Natural killer cell treated with Interleukin-12 subunit alpha and Interleukin-12 subunit beta and Interleukin-15 and Interleukin-18, amount 100 ng/mL, for 72 hours (primary cell): ENCODE results near the gene GMPPA. TPM values are rescaled to one million over a fixed set of nuclear protein-coding genes. Genes with fewer than 3 reads are reported as not detected.

ENCODE experiments used
- ATAC-seq, 2 donors: fragments of 150-1000 bp; cut with Tn5 transposase in 1 of 2; sonication (Bioruptor Pico), chemical (Tn5 transposase) in 1 of 2; 2 replicates each; pipeline ENCODE4 v1.10.0; 2021
- DNase-seq: peaks from one replicate; pipeline ENCODE4 v3.0.0; 2022; ENCODE audit warnings: low spot score
- H3K27ac Mint-ChIP-seq, 2 donors: 1 replicate in 1 of 2; 2 replicates in 1 of 2; pipeline ENCODE4 v1.8.0; 2022; ENCODE audit warnings: mixed read lengths in 2 of 2, mild to moderate bottlenecking in 1 of 2, moderate library complexity in 1 of 2
- H3K27me3 Mint-ChIP-seq, 2 donors: 1 replicate in 1 of 2; 2 replicates in 1 of 2; pipeline ENCODE4 v1.8.0; 2022; ENCODE audit warnings: mixed read lengths in 2 of 2
- H3K36me3 Mint-ChIP-seq: one replicate; pipeline ENCODE4 v1.8.0; 2022; ENCODE audit warnings: mixed read lengths
- H3K4me1 Mint-ChIP-seq, 2 donors: 1 replicate in 1 of 2; 2 replicates in 1 of 2; pipeline ENCODE4 v1.8.0; 2022; ENCODE audit warnings: low read depth in 2 of 2, mixed read lengths in 2 of 2, mild to moderate bottlenecking in 1 of 2
- H3K4me3 Mint-ChIP-seq: one replicate; pipeline ENCODE4 v1.8.0; 2022; ENCODE audit warnings: mixed read lengths
- H3K9me3 Mint-ChIP-seq: 2 replicates; pipeline ENCODE4 v1.8.0; 2022; ENCODE audit warnings: mixed read lengths
- total RNA-seq, 2 donors: library from RNA; stranded (reverse); gene quantifications; one replicate each; pipeline ENCODE4 v1.2.3, GENCODE V29; 2022

Gene GMPPA
- total RNA-seq, 2 donors from 2014 or later: 55.5 to 67.1 TPM

DNA sequence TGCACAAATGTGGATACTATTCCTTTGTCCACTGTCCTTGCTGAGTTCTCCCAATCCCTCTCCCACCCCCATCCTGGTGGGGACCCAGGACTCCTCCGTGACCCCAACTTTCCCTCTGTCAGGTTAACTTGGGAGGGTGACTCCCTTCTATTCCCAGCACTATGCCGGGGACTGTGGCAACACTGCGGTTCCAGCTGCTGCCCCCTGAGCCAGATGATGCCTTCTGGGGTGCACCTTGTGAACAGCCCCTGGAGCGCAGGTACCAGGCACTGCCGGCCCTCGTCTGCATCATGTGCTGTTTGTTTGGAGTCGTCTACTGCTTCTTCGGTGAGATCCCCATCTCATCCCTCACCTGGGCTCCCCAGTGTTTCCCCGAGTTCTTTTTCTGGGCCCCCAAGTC is 45.9 kb downstream of the GMPPA start:
- DNase-seq: no peak
- H3K36me3 Mint-ChIP-seq: no peaks in the 10 kb centered on the region
- H3K9me3 Mint-ChIP-seq: no peaks in the 10 kb centered on the region
- H3K27me3 Mint-ChIP-seq: peaks cover 15% of the 10 kb centered on the region in 2 donors
- ATAC-seq: no peak
- peak overlapping the region; percentile 65 to 68 for H3K27ac Mint-ChIP-seq
- peak overlapping the region; percentile 86 for H3K4me3 Mint-ChIP-seq
- peaks cover 27 to 31% of the 10 kb centered on the region in 2 donors for H3K4me1 Mint-ChIP-seq

DNA sequence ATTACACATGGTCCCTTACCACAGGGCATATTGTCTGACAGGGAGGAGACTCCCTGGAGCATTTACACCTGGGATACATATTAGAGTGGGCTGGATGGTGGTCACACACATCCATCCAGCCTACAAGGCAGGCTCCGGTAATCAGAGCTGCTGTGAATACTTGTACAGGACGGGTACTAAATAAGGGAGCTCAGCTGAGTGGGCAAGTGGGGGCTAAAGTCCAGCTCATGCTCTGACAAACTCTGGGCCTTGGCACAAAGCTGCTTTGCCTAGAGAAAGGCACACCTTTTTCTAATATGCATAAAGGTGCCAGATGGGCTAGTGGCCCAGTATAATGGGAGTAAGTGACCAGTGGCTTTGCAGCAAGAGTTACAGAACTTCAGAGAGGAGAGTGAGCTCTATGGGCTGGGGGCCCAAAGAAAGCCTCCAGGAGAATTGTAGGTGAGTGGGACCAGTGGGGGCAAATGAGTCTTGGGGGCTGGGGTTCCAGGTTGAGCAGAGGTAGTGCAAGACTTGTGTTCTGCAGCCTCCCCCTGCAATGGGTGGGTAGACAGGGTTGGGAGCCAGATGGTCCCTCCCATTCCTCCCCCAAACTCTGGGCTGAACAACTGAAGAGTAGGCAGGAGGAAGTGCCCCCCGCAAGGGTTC is 46.7 kb downstream of the GMPPA start:
- H3K36me3 Mint-ChIP-seq: no peaks in the 10 kb centered on the region
- H3K4me1 Mint-ChIP-seq: peaks cover 27 to 31% of the 10 kb centered on the region in 2 donors
- no peaks in the 10 kb centered on the region for H3K9me3 Mint-ChIP-seq
- no peak for ATAC-seq
- H3K4me3 Mint-ChIP-seq: peak overlapping the region; percentile 86
- DNase-seq: no peak
- peaks cover 15% of the 10 kb centered on the region in 2 donors for H3K27me3 Mint-ChIP-seq
- H3K27ac Mint-ChIP-seq: peak overlapping the region in 1 of 2 donors; percentile 68

DNA sequence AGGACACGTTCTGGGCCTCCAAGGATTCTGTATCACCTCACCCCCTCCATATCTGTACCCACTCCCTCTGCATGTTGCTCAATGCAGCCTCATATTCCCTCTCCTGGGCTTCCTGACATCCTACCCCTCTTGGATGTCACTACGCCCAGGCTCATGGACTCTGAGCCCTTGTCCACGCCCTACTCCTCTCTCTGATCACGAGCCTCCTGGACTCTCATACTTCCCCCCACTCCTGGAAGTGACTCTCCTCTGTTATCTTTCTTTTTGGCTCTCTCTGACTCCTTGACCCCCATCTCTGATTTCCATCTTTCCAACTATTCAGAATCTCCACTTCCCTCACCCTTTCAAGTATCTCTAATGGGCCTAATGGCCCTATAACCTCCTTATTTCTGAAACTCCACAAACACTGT is 47.3 kb downstream of the GMPPA start:
- H3K27me3 Mint-ChIP-seq: peaks cover 18 to 19% of the 10 kb centered on the region in 2 donors
- DNase-seq: no peak
- ATAC-seq: no peak
- H3K4me3 Mint-ChIP-seq: peak overlapping the region; percentile 11
- H3K36me3 Mint-ChIP-seq: no peaks in the 10 kb centered on the region
- no peaks in the 10 kb centered on the region for H3K9me3 Mint-ChIP-seq
- H3K4me1 Mint-ChIP-seq: peaks cover 27 to 30% of the 10 kb centered on the region in 2 donors
- no peak overlapping the region for H3K27ac Mint-ChIP-seq

DNA sequence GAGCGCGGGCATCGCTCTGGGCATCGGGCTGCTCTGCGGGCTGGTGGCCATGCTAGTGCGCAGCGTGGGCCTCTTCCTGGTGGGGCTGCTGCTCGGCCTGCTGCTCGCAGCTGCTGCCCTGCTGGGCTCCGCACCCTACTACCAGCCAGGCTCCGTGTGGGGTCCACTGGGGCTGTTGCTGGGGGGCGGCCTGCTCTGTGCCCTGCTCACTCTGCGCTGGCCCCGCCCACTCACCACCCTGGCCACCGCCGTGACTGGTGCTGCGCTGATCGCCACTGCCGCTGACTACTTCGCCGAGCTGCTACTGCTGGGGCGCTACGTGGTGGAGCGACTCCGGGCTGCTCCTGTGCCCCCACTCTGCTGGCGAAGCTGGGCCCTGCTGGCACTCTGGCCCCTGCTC is 48.9 kb downstream of the GMPPA start:
- H3K4me3 Mint-ChIP-seq: no peak overlapping the region
- DNase-seq (no peak), ATAC-seq (no peak)
- no peak overlapping the region for H3K27ac Mint-ChIP-seq
- H3K9me3 Mint-ChIP-seq: no peaks in the 10 kb centered on the region
- peaks cover 20 to 22% of the 10 kb centered on the region in 2 donors for H3K27me3 Mint-ChIP-seq
- no peaks in the 10 kb centered on the region for H3K36me3 Mint-ChIP-seq
- H3K4me1 Mint-ChIP-seq: peaks cover 18 to 20% of the 10 kb centered on the region in 2 donors

DNA sequence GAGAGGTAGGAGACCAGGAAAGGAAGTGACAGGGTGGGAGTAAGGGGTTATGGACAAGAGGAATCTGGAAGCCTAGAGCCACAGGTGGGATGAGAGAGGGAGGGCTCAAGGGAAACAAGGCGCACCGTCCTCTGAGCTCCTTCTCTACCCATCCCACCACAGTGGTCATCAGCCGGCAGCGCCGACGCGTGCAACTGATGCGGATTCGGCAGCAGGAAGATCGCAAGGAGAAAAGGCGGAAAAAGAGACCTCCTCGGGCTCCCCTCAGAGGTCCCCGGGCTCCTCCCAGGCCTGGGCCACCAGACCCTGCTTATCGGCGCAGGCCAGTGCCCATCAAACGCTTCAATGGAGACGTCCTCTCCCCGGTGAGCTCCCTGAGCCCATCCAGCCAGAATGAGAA is 50.3 kb downstream of the GMPPA start:
- Mint-ChIP-seq H3K36me3 (no peaks in the 10 kb centered on the region), H3K4me3 (no peak overlapping the region), H3K9me3 (no peaks in the 10 kb centered on the region), H3K27me3 (peaks cover 22 to 23% of the 10 kb centered on the region in 2 donors), H3K27ac (no peak overlapping the region), H3K4me1 (peaks cover 17% of the 10 kb centered on the region in 2 donors)
- ATAC-seq (no peak), DNase-seq (no peak)

DNA sequence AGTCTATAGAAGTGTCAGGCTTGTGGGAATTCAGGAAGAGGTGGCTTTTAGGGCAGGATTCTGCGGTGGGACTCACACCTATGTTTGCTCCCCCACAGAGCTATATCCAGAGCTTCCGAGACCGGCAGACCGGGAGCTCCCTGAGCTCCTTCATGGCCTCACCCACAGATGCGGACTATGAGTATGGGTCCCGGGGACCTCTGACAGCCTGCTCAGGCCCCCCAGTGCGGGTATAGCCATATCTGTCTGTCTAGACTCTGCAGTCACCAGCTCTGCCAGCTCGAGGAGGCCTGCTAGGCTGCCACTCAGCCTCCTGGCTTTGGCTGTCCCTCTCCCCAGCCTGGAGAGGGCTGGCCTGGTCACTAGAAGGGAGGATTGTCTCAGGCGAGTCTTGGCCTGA is 50.9 kb downstream of the GMPPA start:
- H3K9me3 Mint-ChIP-seq: no peaks in the 10 kb centered on the region
- no peak for ATAC-seq
- no peak overlapping the region for H3K27ac Mint-ChIP-seq
- peaks cover 11 to 12% of the 10 kb centered on the region in 2 donors for H3K4me1 Mint-ChIP-seq
- H3K27me3 Mint-ChIP-seq: peaks cover 22 to 24% of the 10 kb centered on the region in 2 donors
- no peak overlapping the region for H3K4me3 Mint-ChIP-seq
- no peak for DNase-seq
- no peaks in the 10 kb centered on the region for H3K36me3 Mint-ChIP-seq

DNA sequence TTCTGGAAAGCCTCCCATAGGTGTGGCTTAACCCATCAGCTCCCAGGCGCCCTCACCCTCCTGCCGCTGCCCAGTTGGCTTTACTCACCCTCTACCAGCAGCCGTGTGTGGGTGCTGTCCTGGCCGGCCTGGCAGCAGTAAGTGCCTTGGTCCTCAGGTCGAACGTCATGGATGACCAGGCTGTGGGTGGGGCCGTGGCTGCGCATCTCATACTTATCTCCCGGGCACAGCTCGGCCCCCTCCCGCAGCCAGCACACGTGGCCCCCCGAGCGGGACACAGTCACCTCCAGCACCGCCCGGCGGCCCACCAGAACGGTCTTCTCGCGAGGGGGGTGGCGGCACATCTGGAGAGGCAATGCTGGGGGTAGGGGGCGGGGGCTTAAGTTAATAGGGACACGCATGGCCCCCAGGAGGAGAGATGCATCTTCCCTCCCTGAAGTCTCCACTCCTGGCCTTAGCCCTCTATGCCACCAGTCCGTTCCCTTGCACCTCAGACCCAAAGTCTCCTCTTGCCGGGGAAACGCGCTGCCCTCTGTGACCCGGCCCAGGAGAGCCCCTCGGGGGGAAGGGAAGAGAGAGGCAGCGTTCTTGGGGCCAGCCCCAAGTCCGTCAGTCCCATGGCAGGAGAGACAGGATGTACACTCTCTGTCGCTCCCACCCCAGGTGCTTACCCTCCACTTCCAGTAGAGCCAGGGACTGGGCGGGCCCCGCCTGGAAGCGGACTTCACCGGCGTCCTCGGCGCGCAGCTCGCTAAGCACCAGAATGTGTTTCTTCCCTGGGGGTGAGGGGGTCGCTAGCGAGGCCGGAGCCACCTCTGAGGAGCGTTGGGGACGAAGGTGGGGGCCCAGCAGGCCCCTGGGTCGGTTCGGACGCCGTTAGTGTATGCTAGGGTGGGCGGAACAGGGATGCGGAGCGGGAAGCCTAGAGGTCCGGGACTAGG is 53.0 kb downstream of the GMPPA start:
- no peak overlapping the region for H3K27ac Mint-ChIP-seq
- H3K36me3 Mint-ChIP-seq: no peaks in the 10 kb centered on the region
- peak overlapping the region; percentile 82 for H3K4me3 Mint-ChIP-seq
- H3K4me1 Mint-ChIP-seq: peaks cover 0 to 4% of the 10 kb centered on the region in 2 donors
- no peaks in the 10 kb centered on the region for H3K9me3 Mint-ChIP-seq
- DNase-seq (peak; percentile 50), ATAC-seq (peak; percentile 2 to 32)
- peaks cover 14 to 18% of the 10 kb centered on the region in 2 donors for H3K27me3 Mint-ChIP-seq

DNA sequence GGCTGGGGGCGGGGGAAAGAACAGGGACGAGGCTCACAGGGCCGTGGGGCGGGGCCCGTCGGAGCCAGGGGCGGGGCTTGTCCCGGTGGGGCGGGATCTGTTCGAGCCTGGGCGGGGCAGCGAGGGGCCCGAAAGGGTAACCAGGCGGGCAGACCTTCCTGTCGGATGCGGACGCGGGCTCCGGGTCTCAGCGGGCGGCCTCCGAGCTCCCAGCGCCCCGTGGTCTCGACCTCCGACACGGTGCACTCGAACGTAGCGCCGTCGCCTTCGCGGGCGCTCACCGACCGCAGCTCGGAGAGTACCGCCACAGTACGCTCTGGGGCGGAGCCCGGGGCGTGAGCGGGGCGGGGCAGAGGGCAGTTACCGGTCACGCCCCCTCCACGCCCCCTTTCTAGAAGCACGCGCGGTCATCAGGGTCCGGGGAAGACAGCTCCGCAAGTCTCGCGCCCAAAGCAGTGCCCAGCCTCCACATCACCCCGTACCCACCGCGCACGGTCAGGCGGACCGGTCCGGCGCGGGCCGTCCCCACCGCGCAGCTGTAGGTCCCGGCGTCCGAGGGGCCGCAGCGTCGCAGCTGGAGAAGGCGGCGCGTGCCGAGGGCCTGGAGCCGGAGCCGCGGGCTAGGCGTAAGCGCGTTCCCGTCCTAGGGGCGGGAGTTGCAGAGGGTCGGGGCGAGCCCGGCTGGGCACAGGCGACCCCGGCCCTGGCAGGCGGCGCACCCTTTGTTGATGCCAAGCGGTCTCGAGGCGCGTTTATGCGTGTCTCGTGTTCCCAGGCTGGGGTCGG is 53.9 kb downstream of the GMPPA start:
- Mint-ChIP-seq H3K4me3 (peak overlapping the region; percentile 82), H3K9me3 (no peaks in the 10 kb centered on the region), H3K27me3 (peaks cover 14 to 16% of the 10 kb centered on the region in 2 donors), H3K36me3 (no peaks in the 10 kb centered on the region), H3K27ac (no peak overlapping the region), H3K4me1 (peaks cover 0 to 4% of the 10 kb centered on the region in 2 donors)
- ATAC-seq (peak; percentile 92 to 94), DNase-seq (peak; percentile 90)

DNA sequence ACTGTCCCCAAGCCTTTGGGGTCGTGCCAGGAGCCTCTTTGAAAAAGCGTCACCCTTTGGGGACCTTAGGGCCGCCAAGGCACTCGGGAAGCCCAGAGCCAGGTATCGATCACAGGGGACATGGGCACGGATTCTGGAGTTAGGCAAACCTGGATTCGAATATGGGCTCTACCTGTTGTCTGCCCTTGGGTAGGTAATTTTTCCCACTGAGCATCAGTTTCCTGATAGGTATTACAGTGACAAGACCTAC is 54.4 kb downstream of the GMPPA start:
- H3K4me1 Mint-ChIP-seq: peaks cover 0 to 4% of the 10 kb centered on the region in 2 donors
- H3K4me3 Mint-ChIP-seq: peak overlapping the region; percentile 36
- peaks cover 12 to 16% of the 10 kb centered on the region in 2 donors for H3K27me3 Mint-ChIP-seq
- H3K36me3 Mint-ChIP-seq: no peaks in the 10 kb centered on the region
- H3K9me3 Mint-ChIP-seq: no peaks in the 10 kb centered on the region
- DNase-seq: no peak
- H3K27ac Mint-ChIP-seq: no peak overlapping the region
- no peak for ATAC-seq

DNA sequence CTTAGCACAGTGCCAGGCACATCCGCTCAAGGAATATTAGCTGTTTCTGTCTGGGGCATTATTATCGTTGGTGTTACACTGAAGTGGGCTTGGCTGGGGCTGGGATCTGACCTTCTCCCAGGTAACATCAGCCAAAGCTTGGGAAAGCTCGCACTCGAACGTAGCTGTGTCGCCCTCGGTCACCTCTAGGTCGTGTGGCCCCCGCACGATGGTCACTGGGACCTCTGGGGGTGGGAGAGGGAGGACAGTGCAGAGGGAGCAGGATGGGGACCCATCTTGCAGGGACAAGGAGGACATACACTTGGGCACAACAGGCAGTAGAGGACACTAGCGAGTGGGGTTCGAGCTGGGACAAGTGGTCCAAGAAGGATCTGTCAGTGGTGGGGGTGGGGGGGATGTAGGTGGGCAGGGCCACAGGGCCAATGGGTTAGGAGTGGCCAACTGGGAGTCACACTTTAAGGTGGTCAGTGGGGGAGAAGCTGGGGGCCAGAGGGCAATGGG is 54.8 kb downstream of the GMPPA start:
- Mint-ChIP-seq H3K9me3 (no peaks in the 10 kb centered on the region), H3K4me3 (peak overlapping the region; percentile 36)
- no peak for ATAC-seq

DNA sequence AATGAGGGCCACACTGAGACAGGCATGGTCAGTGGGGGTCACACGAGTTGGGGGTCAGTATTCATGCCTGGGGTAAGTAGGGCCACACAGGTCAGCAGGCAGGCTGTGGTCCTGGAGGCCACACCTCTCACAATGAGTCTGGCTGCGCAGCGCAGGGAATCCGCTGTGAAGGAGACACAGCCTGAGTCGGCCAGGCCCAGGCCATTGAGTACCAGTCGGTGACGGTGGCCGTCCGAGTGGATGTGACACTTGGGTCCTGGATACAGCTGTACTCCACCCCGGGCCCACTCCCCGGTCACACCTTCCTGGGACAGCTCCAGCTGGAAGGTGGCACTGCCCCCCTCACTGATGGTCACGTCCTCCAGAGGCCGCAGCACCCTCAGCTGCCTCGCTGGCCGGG is 55.7 kb downstream of the GMPPA start:
- ATAC-seq: no peak
- DNase-seq: peak; percentile 54
- H3K27ac Mint-ChIP-seq: no peak overlapping the region
- peaks cover 7 to 9% of the 10 kb centered on the region in 2 donors for H3K27me3 Mint-ChIP-seq
- H3K4me1 Mint-ChIP-seq: peaks cover 0 to 4% of the 10 kb centered on the region in 2 donors
- H3K9me3 Mint-ChIP-seq: no peaks in the 10 kb centered on the region
- no peaks in the 10 kb centered on the region for H3K36me3 Mint-ChIP-seq
- H3K4me3 Mint-ChIP-seq: peak overlapping the region; percentile 12

More for the DNA sequence above, 54.8 kb downstream of the GMPPA start:
- no peak overlapping the region for H3K27ac Mint-ChIP-seq
- H3K4me1 Mint-ChIP-seq: peaks cover 0 to 4% of the 10 kb centered on the region in 2 donors
- peaks cover 8 to 12% of the 10 kb centered on the region in 2 donors for H3K27me3 Mint-ChIP-seq
- no peaks in the 10 kb centered on the region for H3K36me3 Mint-ChIP-seq
- peak; percentile 44 for DNase-seq

DNA sequence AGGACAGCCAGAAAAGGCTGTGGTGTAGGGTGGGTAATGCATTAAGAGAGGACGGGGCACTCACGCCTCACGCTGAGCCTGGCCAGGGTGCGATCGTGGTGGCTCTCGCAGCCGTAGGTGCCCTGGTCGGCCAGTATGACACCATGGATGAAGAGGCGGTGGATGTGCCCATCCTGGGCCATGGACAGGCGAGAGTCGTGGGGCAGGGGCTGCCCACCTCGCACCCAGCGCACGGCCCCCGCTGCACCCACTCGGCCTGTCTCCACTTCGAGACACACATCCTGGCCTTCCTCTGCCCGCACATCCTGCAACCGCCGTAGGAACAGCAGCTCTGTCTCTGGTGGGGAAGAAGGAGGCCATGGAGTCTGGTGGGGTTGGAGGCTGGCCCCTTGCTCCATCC is 57.3 kb downstream of the GMPPA start:
- no peak for DNase-seq
- H3K4me1 Mint-ChIP-seq: peaks cover 0 to 4% of the 10 kb centered on the region in 2 donors

DNA sequence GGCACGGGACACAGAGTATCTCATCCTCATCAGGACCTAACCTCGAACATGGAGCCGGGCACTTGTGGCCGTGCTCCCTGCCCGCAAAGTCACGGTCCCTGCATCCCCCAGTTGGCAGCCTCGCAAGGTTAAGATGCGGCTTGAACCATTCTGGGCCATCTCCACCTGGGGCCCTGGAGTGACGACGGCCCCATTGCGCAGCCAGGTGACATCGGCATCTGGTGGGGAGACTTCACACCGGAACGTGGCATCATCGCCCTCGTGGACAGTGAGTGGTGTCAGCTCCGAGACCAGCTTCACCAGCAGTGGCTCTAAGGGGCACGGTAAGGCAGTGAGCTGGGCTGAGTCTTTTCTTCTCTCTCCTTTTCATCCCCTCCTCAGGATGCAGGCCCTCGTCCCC is 57.7 kb downstream of the GMPPA start:
- H3K4me1 Mint-ChIP-seq: peaks cover 0 to 4% of the 10 kb centered on the region in 2 donors
- no peaks in the 10 kb centered on the region for H3K9me3 Mint-ChIP-seq
- peaks cover 0 to 4% of the 10 kb centered on the region in 2 donors for H3K27me3 Mint-ChIP-seq
- H3K27ac Mint-ChIP-seq: no peak overlapping the region
- DNase-seq (no peak), ATAC-seq (no peak)
- no peak overlapping the region for H3K4me3 Mint-ChIP-seq
- no peaks in the 10 kb centered on the region for H3K36me3 Mint-ChIP-seq

More for the DNA sequence above, 57.3 kb downstream of the GMPPA start:
- Mint-ChIP-seq H3K9me3 (no peaks in the 10 kb centered on the region), H3K27ac (no peak overlapping the region), H3K27me3 (peaks cover 3 to 6% of the 10 kb centered on the region in 2 donors), H3K4me3 (no peak overlapping the region), H3K36me3 (no peaks in the 10 kb centered on the region)
- no peak for ATAC-seq
